NCI-H187 (cell line): Measurements from ENCODE around the gene MRFAP1.
"Not testable (repeated sequence)": the region's sequence is repeated elsewhere in the genome, so short reads cannot be mapped to it uniquely, and the experiment has no call there.

ENCODE experiments used
- DNase-seq, 2 experiments: peaks; one replicate each; lab custom pipeline; 2025; lab: John Stamatoyannopoulos, UW

The MRFAP1 gene

GRCh38 chr4:6634746-6635145 lies 5.7 kb upstream of the MRFAP1 start:
- no peak for DNase-seq

- no peak for DNase-seq
Observed at GRCh38 chr4:6639137-6639680, 1.3 kb upstream of the MRFAP1 start.

- DNase-seq = no peak
Observed at GRCh38 chr4:6641164-6641970, 882 bp downstream of the MRFAP1 start.

- DNase-seq = no peak
Observed at GRCh38 chr4:6641971-6642320, 1.5 kb downstream of the MRFAP1 start.

- DNase-seq = no peak
Observed at GRCh38 chr4:6643141-6643847, 2.8 kb downstream of the MRFAP1 start.

GRCh38 chr4:6644792-6645530 lies 4.5 kb downstream of the MRFAP1 start:
- DNase-seq = no peak

GRCh38 chr4:6647169-6647568 lies 6.7 kb downstream of the MRFAP1 start:
- DNase-seq = no peak

- no peak for DNase-seq
Observed at GRCh38 chr4:6647582-6648230, 7.2 kb downstream of the MRFAP1 start.

GRCh38 chr4:6649216-6649615 lies 8.7 kb downstream of the MRFAP1 start:
- no peak for DNase-seq

- DNase-seq = not testable (repeated sequence)
Observed at GRCh38 chr4:6654211-6654610, 13.7 kb downstream of the MRFAP1 start.

GRCh38 chr4:6655291-6655690 lies 14.8 kb downstream of the MRFAP1 start:
- not testable (repeated sequence) for DNase-seq

- DNase-seq = no peak
Observed at GRCh38 chr4:6655924-6656323, 15.4 kb downstream of the MRFAP1 start.

GRCh38 chr4:6657242-6658208 lies 17.0 kb downstream of the MRFAP1 start:
- DNase-seq = no peak

GRCh38 chr4:6658209-6658595 lies 17.7 kb downstream of the MRFAP1 start:
- no peak for DNase-seq

- no peak for DNase-seq
Observed at GRCh38 chr4:6658597-6659075, 18.2 kb downstream of the MRFAP1 start.

GRCh38 chr4:6659897-6660296 lies 19.4 kb downstream of the MRFAP1 start:
- no peak for DNase-seq

- no peak for DNase-seq
Observed at GRCh38 chr4:6660430-6660829, 19.9 kb downstream of the MRFAP1 start.

- DNase-seq = no peak
Observed at GRCh38 chr4:6662591-6662990, 22.1 kb downstream of the MRFAP1 start.

GRCh38 chr4:6663596-6664393 lies 23.3 kb downstream of the MRFAP1 start:
- no peak for DNase-seq

- DNase-seq = no peak
Observed at GRCh38 chr4:6665320-6665654, 24.8 kb downstream of the MRFAP1 start.
